NCI-H2107 (cell line): Measurements from ENCODE around the gene PYGB.

Source experiments
- DNase-seq: peaks from one replicate; lab custom pipeline; 2025; lab: John Stamatoyannopoulos, UW

Gene PYGB

GRCh38 chr20:25283221-25283951 lies 35.5 kb downstream of the PYGB start:
- DNase-seq = no peak

DNA sequence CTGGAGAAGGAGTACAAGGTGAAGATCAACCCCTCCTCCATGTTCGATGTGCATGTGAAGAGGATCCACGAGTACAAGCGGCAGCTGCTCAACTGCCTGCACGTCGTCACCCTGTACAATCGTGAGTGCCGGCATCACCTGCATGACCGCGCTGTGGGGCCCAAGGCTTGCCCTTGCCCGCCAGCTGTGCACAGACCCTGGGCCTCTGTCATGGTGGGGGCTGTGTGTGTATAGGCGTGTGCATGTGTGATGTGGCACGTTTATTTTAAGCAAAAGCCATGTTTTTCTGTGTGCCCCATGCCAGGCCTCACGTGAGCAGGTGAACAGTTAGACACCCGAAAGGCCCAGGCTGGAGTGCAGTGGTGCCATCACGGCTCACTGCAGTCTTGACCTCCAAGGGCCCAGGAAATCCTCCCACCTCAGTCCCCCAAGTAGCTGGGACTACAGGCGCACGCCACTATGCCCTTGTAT lies 36.3 kb downstream of the PYGB start:
- DNase-seq = no peak

DNA sequence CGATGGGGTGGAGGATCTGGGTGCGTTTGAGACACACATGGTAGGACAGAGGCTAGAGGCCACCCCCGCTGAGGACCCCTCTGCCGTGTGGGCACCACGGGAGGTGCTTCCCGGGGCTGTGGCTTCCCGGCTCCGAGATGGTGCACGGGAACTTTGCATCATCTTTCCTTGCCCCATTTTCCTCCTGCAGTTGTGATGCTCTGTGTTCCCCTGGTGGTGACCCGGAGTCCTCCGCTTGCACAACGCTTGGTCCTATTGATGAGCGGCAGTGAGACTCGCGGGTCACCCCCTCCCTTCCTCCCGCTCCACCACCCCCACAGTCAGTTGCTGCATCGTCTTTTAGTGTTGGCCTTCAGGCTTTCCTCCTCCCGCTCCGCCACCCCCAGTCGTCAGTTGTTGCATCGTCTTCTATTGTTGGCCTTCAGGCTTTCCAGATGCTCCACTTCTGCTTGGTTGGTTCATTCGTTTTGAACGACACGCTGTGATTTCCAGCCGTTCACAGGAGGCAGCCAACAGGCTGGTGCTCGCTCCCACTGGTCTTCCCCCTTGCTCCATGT lies 37.3 kb downstream of the PYGB start:
- DNase-seq = no peak

DNA sequence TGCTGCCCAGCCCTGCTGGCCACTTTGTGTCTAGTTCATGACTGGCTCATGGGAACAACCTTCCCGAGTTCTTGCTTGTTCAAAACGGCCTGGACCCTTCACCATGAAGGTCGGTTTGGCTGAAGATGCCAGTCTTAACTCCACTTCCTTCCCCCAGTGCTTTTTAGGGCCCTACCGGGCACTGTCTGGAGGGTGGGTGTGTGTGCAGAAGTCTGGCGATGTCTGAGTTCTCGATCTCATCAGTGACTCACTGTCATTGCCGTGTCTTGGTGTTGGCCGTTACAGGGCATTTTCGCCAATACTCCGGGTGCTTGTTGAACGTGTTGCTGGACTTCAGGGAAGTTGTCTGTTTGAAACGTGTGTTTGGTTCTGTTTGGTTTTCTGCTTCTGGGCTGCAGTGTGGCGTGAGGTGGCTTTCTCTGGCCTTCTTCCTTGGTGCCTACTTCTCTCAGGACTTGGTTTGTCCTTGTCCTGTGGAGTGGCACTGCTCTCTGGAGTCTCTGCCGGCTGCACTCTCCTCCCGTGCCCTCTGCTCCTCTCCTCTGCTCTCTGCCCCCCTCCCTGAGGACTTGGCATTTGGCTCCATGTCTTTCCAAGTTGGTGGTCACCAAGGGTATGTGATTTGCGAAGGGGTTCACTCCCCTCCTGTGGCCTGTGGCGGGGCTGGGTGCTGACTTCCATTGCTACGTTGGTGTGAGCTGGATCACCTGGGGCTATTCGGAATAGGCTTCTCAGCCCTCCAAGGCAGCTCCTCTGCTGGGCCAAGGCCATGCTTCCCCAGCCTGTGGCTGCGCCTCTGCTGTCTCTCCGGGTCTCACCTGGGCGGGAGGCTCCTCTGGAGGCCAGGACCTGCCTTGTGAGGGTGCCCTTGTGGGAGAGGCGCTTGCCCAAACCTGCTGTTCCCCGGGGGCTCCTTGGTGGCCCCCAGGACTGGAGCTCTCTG lies 38.2 kb downstream of the PYGB start:
- no peak for DNase-seq

- DNase-seq = no peak
These were observed 39.0 kb downstream of the PYGB start for GRCh38 chr20:25286917-25287316.

DNA sequence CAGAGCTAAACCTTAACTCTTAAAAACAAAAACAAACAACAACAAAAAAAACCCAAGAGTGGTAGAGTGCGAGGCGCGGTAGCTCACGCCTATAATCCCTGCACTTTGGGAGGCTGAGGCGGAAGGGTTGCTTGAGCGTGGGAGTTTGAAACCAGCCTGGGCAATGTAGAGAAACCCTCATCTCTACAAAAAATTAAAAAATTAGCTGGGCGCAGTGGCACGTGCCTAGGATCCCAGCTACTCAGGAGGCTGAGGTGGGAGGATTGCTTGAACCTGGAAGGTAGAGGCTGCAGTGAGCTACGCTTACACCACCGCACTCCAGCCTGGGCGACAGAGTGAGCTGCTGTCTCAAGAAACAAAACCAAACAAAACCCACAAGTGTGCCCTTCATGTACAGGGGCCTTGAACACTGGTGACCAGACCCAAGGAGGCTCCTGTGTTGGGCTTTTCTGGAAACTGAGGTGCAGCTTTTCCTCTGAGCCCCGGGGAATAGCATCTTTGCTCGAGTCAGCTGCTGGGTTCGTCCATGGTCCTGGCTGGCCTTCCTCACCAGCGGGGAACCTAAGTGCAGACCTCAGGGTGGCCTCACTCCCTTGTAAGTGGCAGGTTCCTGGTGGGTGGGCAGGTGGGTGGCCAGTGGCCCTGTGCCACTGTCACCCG lies 39.9 kb downstream of the PYGB start:
- no peak for DNase-seq

- DNase-seq = no peak
These were observed 40.7 kb downstream of the PYGB start for GRCh38 chr20:25288291-25289181.

DNA sequence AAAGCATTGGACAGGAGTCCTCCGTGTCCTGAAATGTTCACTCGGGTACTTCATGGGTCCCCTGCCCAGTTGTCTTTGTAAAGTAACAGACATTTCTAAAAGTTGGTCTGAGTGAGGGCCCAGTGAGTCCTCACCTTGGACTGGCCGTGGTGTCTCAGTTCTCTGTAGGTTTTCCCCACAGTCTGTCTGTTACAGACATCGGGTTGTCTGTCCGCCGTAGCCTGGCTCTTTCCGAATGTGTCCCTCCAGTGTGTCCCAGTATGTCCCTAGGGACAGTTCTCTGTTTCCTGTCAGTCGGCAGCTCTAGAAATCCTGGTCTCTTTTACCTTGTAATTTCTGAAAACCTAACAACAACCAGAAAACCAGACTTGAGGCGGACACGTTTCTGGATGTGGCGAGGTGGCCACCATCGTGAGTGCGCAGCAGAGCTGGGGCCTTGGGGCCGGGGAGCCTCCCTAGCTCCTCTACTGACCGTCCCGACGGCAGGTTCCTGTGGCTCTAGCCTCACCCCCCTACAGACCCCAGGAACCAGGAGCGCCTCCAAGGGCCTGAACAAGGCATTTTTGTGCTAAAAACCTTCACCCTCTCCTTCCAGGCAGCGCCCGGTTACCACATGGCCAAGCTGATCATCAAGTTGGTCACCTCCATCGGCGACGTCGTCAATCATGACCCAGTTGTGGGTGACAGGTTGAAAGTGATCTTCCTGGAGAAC lies 42.2 kb downstream of the PYGB start:
- DNase-seq = no peak

GRCh38 chr20:25290646-25291431 lies 43.0 kb downstream of the PYGB start:
- DNase-seq = no peak

DNA sequence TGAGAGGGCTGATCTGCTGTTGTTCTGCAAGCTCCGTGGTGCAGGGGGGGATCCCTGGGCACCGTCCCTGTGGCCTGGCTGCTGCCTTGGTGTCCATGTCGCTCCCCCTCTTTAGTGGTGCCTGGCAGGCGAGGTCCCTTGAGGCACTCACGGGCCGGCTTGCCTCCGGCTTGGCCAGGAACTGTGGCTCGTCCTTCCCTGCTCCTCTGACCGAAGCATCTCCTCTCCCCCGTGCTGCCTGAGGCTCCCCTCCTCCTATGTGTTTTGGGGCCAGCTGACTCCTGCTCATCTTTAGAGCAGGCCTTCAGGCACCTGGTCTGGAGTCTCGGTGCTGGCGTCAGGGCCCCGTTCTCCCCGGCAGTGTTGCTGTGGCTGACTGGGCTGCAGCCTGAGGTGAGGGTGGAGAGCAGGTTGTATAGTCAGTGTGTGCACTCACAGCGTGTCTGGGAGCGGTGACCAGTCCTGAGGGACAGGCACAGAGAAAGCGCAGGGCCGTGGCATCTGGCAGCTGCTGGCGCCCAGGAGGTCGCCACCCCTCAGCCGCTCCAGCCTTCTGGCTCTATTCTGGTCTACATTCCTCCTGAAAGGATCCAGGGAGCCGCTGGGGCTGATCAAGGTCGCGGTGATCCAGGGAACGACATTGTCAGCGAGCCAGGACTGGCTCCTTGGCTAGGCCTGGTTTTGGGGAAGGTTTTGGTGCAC lies 43.7 kb downstream of the PYGB start:
- DNase-seq = no peak

- DNase-seq = no peak
These were observed 44.4 kb downstream of the PYGB start for GRCh38 chr20:25292176-25292891.

GRCh38 chr20:25293507-25293906 lies 45.6 kb downstream of the PYGB start:
- no peak for DNase-seq

DNA sequence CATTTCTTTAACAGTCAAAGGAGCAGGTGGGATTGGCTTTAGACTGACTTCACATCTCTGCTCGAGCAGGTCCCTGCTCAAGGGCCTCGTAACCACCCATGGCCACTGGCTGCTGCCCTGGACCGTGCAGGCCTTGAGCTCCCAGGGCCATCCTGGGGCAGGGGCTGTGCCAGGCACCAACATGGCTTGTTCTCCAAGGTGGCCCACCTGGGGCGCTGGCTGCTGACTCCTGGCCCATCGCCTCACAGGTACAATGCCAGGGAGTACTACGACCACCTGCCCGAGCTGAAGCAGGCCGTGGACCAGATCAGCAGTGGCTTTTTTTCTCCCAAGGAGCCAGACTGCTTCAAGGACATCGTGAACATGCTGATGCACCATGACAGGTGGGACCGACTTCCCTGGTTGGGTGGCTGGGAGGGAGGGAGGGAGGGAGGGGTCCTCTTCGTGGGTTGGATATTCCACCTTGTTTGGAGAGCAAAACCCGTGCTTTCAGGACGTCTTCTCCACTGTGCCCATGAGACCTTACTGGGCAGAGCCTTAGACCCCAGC lies 46.1 kb downstream of the PYGB start:
- no peak for DNase-seq

DNA sequence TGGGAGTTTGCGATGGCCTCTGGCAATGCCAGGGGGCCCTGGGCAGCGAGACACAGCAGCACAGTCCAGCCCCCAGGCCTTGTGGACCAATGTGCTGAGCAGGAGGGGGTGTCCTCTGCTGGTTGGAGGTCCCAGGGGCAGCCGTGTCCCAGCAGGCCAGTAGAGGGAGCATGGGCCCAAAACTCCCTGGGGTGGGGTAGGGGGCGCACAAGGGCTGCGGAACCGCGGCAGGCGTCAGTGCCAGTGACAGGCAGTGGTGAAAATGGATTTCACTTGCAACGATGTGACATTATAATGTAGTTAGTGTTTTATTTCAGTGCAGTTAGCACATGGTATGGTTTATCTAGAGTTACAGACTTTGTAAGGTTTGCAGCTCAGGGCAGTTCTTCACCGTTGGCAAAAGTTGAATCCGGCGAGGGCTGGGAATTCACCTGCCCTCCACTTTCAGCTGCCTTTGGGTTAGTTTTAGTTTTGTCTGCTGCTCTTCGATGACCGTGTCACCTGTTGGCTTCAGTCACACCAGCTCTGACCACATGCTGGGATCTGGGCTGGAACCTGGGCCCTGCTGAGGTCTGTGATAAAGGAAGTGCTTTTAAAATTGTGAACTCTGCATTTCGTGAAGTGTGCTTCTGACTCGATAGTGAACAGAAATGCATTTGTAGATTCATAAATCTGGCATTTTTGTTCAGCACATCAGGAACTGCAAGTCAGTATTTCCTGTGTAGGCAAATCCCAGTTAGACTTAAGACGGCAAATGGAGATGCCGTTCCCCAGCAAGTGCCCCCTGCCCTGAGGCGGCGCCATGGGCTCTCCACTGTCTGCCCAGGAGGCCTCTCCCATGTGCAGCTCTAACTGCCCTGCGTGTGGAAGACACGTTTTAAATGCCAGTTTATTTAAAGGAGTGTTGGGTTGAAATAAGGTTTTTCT lies 46.8 kb downstream of the PYGB start:
- DNase-seq = no peak

- no peak for DNase-seq
These were observed 47.7 kb downstream of the PYGB start for GRCh38 chr20:25295386-25296093.
